Liver (tissue), 9 donors: ENCODE measurements around the gene GAN. TPM values are rescaled to one million over a fixed set of nuclear protein-coding genes. Genes with fewer than 3 reads are reported as not detected.

Experiments
- DNase-seq: peaks from one replicate; pipeline ENCODE4 v3.0.0-alpha.2; 2017; ENCODE audit warnings: low spot score
- H3K27ac ChIP-seq, 2 donors: one replicate each; pipeline ENCODE4 v1.7.0; 2013; ENCODE audit warnings: inconsistent platforms in 2 of 2, low read length in 2 of 2, control low read depth in 1 of 2, low read depth in 1 of 2, mild to moderate bottlenecking in 1 of 2
- H3K27me3 ChIP-seq, 4 donors: one replicate each; pipeline versions ENCODE4 v1.6.1 to v1.7.0; 2013; ENCODE audit warnings: low read length in 3 of 4, inconsistent platforms in 1 of 4, mild to moderate bottlenecking in 1 of 4, moderate library complexity in 1 of 4; ENCODE audit not compliant: control insufficient read depth in 4 of 4, insufficient read depth in 4 of 4
- H3K36me3 ChIP-seq, 4 donors: one replicate each; pipeline versions ENCODE4 v1.6.1 to v1.7.0; 2013; ENCODE audit warnings: low read length in 3 of 4, mild to moderate bottlenecking in 3 of 4, low read depth in 1 of 4, moderate library complexity in 1 of 4; ENCODE audit not compliant: control insufficient read depth in 4 of 4, insufficient read depth in 3 of 4
- H3K4me1 ChIP-seq, 4 donors: one replicate each; pipeline versions ENCODE4 v1.6.1 to v1.7.0; 2013; ENCODE audit warnings: low read length in 3 of 4, mild to moderate bottlenecking in 3 of 4, moderate library complexity in 1 of 4; ENCODE audit not compliant: control insufficient read depth in 4 of 4, insufficient read depth in 4 of 4
- H3K4me3 ChIP-seq, 3 donors: one replicate each; pipeline versions ENCODE4 v1.6.1 to v1.7.0; 2013; ENCODE audit warnings: low read length in 3 of 3, control low read depth in 1 of 3, low read depth in 1 of 3, mild to moderate bottlenecking in 1 of 3
- H3K9ac ChIP-seq, 2 donors: one replicate each; pipeline ENCODE4 v1.7.0; 2013; ENCODE audit warnings: low read length in 2 of 2, mild to moderate bottlenecking in 2 of 2, moderate library complexity in 2 of 2, control low read depth in 1 of 2, low read depth in 1 of 2
- H3K9me3 ChIP-seq, 4 donors: one replicate each; pipeline versions ENCODE4 v1.6.1 to v1.7.0; 2013; ENCODE audit warnings: low read length in 3 of 4; ENCODE audit not compliant: control insufficient read depth in 4 of 4
- EGR1 ChIP-seq, 2 donors: IDR thresholded peaks; 2 replicates each; pipeline ENCODE4 v1.6.1; 2016 to 2018; ENCODE audit warnings: antibody characterized with exemption in 2 of 2, low read depth in 2 of 2
- FOXA1 ChIP-seq: IDR thresholded peaks from 2 replicates; pipeline ENCODE4 v1.6.1; 2016; ENCODE audit warnings: antibody characterized with exemption
- FOXA2 ChIP-seq: IDR thresholded peaks from 2 replicates; pipeline ENCODE4 v1.6.1; 2016; ENCODE audit warnings: antibody characterized with exemption
- GABPA ChIP-seq, 2 donors: IDR thresholded peaks in 1 of 2; conservative IDR thresholded peaks in 1 of 2; 2 replicates each; pipeline ENCODE4 v1.6.1; 2016; ENCODE audit warnings: antibody characterized with exemption in 2 of 2, mild to moderate bottlenecking in 1 of 2, moderate library complexity in 1 of 2
- HNF4A ChIP-seq, 2 donors: conservative IDR thresholded peaks; 2 replicates each; pipeline ENCODE4 v1.6.1; 2016; ENCODE audit warnings: antibody characterized with exemption in 2 of 2, mild to moderate bottlenecking in 2 of 2
- HNF4G ChIP-seq: IDR thresholded peaks from 2 replicates; pipeline ENCODE4 v1.6.1; 2016; ENCODE audit warnings: antibody characterized with exemption
- JUND ChIP-seq, 2 donors: IDR thresholded peaks; 2 replicates each; pipeline ENCODE4 v1.6.1; 2016; ENCODE audit warnings: antibody characterized with exemption in 2 of 2
- NR2F2 ChIP-seq: IDR thresholded peaks from 2 replicates; pipeline ENCODE4 v1.6.1; 2016; ENCODE audit warnings: antibody characterized with exemption
- RAD21 ChIP-seq, 2 donors: IDR thresholded peaks; 2 replicates each; pipeline ENCODE4 v1.6.1; 2016; ENCODE audit warnings: antibody characterized with exemption in 2 of 2, mild to moderate bottlenecking in 2 of 2
- RXRA ChIP-seq, 2 donors: IDR thresholded peaks; 2 replicates each; pipeline ENCODE4 v1.6.1; 2017 to 2018; ENCODE audit warnings: antibody characterized with exemption in 2 of 2, mild to moderate bottlenecking in 1 of 2
- SP1 ChIP-seq: IDR thresholded peaks from 2 replicates; pipeline ENCODE4 v1.6.1; 2018; ENCODE audit warnings: antibody characterized with exemption, mild to moderate bottlenecking
- TAF1 ChIP-seq: conservative IDR thresholded peaks from 2 replicates; pipeline ENCODE4 v1.6.1; 2016; ENCODE audit warnings: antibody characterized with exemption, mild to moderate bottlenecking
- YY1 ChIP-seq: IDR thresholded peaks from 2 replicates; pipeline ENCODE4 v1.6.1; 2016; ENCODE audit warnings: antibody characterized with exemption, mild to moderate bottlenecking
- WGBS: extraction: QIAGEN DNeasy Blood & Tissue Kit; methylation state at CpG from one replicate; pipeline ENCODE4 v1.1.7; 2013; 5-methylcytosine and 5-hydroxymethylcytosine counted together
- polyA plus RNA-seq, 2 donors: library from polyadenylated mRNA; stranded (reverse) in 1 of 2; unstranded in 1 of 2; fragments of 200-250 nt in 1 of 2; fragments of >200 nt in 1 of 2; fragmentation: Nextera tagmentation in 1 of 2; extraction: Ambion mirVana in 1 of 2; gene quantifications; one replicate each; pipeline versions ENCODE4 v1.2.1 to v1.2.3, GENCODE V29; 2013 to 2015
- total RNA-seq, 2 donors: library from RNA; depleted of rRNA; stranded (reverse); fragments of >200 nt; gene quantifications; one replicate each; pipeline ENCODE4 v1.2.3, GENCODE V29; 2014
- TF ChIP-seq, protein P1 (sequence below): IDR thresholded peaks from 2 replicates; pipeline ENCODE4 v1.6.1; 2016; ENCODE audit warnings: antibody characterized with exemption
- TF ChIP-seq, protein P2 (sequence below): IDR thresholded peaks from 2 replicates; pipeline ENCODE4 v1.6.1; 2016; ENCODE audit warnings: antibody characterized with exemption, mild to moderate bottlenecking
- TF ChIP-seq, protein P3 (sequence below): IDR thresholded peaks from 2 replicates; pipeline ENCODE4 v1.6.1; 2016; ENCODE audit warnings: antibody characterized with exemption
- TF ChIP-seq, protein P4 (sequence below): IDR thresholded peaks from 2 replicates; pipeline ENCODE4 v1.6.1; 2016; ENCODE audit warnings: antibody characterized with exemption
- TF ChIP-seq, protein P5 (sequence below): fragments of 150-350 bp; IDR thresholded peaks from 2 replicates; pipeline ENCODE4 v1.5.1; 2017; ENCODE audit warnings: improper control_type of control experiment, low read depth, low read length; ENCODE audit not compliant: missing input control
- donor health status: healthy.
- donor health status: healthy.
- donor health status: healthy.
- donor health status: healthy.
- donor health status: healthy.

The GAN gene
- total and polyA plus RNA-seq, 4 donors = 0.33 to 5.5 (median 1.5) TPM

DNA sequence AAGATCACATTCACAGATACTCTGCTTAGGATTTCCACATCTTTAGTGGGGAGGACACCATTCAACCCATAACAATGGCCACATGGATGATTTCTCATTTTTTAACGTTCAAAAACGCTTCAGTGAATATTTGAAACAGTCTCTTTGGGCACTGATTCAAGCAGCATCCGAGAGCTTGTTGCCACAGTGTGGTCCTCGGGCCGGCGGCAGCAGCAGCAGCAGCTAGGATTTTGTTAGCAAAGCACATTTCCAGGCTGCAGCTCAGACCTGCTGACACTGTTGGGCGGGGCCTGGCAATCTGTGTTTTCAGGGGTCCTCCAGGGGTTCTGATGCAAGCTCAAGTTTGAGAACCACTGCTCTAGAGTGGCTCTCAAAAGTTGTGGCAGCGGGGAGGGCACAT lies 102.0 kb downstream of the GAN start:
- Histone ChIP-seq H3K27me3 (no peaks in the 10 kb centered on the region), H3K9ac (no peak overlapping the region), H3K4me1 (no peaks in the 10 kb centered on the region), H3K27ac (no peak overlapping the region), H3K9me3 (no peaks in the 10 kb centered on the region), H3K4me3 (no peak overlapping the region), H3K36me3 (no peaks in the 10 kb centered on the region)
- no peak for DNase-seq
- no peak for TF ChIP-seq FOXA1
- TF ChIP-seq, protein P1, sequence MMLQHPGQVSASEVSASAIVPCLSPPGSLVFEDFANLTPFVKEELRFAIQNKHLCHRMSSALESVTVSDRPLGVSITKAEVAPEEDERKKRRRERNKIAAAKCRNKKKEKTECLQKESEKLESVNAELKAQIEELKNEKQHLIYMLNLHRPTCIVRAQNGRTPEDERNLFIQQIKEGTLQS = no peak
- no peak for TF ChIP-seq TAF1
- TF ChIP-seq RAD21 (IDR thresholded peaks at IDR 0.05) = no peak
- TF ChIP-seq, protein P2, sequence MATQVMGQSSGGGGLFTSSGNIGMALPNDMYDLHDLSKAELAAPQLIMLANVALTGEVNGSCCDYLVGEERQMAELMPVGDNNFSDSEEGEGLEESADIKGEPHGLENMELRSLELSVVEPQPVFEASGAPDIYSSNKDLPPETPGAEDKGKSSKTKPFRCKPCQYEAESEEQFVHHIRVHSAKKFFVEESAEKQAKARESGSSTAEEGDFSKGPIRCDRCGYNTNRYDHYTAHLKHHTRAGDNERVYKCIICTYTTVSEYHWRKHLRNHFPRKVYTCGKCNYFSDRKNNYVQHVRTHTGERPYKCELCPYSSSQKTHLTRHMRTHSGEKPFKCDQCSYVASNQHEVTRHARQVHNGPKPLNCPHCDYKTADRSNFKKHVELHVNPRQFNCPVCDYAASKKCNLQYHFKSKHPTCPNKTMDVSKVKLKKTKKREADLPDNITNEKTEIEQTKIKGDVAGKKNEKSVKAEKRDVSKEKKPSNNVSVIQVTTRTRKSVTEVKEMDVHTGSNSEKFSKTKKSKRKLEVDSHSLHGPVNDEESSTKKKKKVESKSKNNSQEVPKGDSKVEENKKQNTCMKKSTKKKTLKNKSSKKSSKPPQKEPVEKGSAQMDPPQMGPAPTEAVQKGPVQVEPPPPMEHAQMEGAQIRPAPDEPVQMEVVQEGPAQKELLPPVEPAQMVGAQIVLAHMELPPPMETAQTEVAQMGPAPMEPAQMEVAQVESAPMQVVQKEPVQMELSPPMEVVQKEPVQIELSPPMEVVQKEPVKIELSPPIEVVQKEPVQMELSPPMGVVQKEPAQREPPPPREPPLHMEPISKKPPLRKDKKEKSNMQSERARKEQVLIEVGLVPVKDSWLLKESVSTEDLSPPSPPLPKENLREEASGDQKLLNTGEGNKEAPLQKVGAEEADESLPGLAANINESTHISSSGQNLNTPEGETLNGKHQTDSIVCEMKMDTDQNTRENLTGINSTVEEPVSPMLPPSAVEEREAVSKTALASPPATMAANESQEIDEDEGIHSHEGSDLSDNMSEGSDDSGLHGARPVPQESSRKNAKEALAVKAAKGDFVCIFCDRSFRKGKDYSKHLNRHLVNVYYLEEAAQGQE = no peak
- TF ChIP-seq JUND (IDR thresholded peaks at IDR 0.05) = no peak
- no peak for TF ChIP-seq HNF4G
- TF ChIP-seq HNF4A (conservative IDR thresholded peaks at IDR 0.05) = no peak
- TF ChIP-seq FOXA2 = no peak
- TF ChIP-seq, protein P3, sequence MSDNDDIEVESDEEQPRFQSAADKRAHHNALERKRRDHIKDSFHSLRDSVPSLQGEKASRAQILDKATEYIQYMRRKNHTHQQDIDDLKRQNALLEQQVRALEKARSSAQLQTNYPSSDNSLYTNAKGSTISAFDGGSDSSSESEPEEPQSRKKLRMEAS = no peak
- TF ChIP-seq SP1 = no peak
- no peak for TF ChIP-seq NR2F2
- no peak for TF ChIP-seq YY1
- no peak for TF ChIP-seq EGR1 (IDR thresholded peaks at IDR 0.05; ENCODE audit: low read depth in 2 of 2)
- TF ChIP-seq, protein P4, sequence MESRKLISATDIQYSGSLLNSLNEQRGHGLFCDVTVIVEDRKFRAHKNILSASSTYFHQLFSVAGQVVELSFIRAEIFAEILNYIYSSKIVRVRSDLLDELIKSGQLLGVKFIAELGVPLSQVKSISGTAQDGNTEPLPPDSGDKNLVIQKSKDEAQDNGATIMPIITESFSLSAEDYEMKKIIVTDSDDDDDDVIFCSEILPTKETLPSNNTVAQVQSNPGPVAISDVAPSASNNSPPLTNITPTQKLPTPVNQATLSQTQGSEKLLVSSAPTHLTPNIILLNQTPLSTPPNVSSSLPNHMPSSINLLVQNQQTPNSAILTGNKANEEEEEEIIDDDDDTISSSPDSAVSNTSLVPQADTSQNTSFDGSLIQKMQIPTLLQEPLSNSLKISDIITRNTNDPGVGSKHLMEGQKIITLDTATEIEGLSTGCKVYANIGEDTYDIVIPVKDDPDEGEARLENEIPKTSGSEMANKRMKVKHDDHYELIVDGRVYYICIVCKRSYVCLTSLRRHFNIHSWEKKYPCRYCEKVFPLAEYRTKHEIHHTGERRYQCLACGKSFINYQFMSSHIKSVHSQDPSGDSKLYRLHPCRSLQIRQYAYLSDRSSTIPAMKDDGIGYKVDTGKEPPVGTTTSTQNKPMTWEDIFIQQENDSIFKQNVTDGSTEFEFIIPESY = no peak
- no peak for TF ChIP-seq RXRA (IDR thresholded peaks at IDR 0.05)
- TF ChIP-seq, protein P5, sequence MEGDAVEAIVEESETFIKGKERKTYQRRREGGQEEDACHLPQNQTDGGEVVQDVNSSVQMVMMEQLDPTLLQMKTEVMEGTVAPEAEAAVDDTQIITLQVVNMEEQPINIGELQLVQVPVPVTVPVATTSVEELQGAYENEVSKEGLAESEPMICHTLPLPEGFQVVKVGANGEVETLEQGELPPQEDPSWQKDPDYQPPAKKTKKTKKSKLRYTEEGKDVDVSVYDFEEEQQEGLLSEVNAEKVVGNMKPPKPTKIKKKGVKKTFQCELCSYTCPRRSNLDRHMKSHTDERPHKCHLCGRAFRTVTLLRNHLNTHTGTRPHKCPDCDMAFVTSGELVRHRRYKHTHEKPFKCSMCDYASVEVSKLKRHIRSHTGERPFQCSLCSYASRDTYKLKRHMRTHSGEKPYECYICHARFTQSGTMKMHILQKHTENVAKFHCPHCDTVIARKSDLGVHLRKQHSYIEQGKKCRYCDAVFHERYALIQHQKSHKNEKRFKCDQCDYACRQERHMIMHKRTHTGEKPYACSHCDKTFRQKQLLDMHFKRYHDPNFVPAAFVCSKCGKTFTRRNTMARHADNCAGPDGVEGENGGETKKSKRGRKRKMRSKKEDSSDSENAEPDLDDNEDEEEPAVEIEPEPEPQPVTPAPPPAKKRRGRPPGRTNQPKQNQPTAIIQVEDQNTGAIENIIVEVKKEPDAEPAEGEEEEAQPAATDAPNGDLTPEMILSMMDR = no peak
- TF ChIP-seq GABPA (IDR thresholded peaks at IDR 0.05 in 1 of 2, conservative IDR thresholded peaks at IDR 0.05 in 1 of 2) = no peak
- WGBS = 88% methylated on average over 8 of the region's 8 CpGs
